Renal pelvis (tissue), 12 donors: Measurements from ENCODE around the gene MUTYH. TPM values are rescaled to one million over a fixed set of nuclear protein-coding genes. Genes with fewer than 3 reads are reported as not detected.
"Not testable (repeated sequence)": the region's sequence is repeated elsewhere in the genome, so short reads cannot be mapped to it uniquely, and the experiment has no call there.

Experiments used
- DNase-seq: peaks from one replicate; pipeline ENCODE4 v3.0.0-alpha.2; 2013
- long read RNA-seq, 16 experiments: transcript quantifications; one replicate each; lab custom pipeline, GENCODE V29; 2026
- polyA plus RNA-seq, 3 donors: library from polyadenylated mRNA; unstranded; fragments of 120-200 nt; gene quantifications; one replicate each; pipeline ENCODE4 v1.2.1, GENCODE V29; 2013; ENCODE audit not compliant: insufficient read length in 3 of 3

Gene MUTYH
- 10 to 100 TPM; 28.2 to 40.1 (median 38.9) TPM for polyA plus RNA-seq
- long read RNA-seq, donor 1, partial matches to known transcripts = 0 of 5 reads
- long read RNA-seq, donor 1, other reads (novel, unspliced or antisense) = 0 of 5 reads
- long read RNA-seq, donor 2, partial matches to known transcripts = 14 of 26 reads
- long read RNA-seq, donor 2, other reads (novel, unspliced or antisense) = 8 of 26 reads
- long read RNA-seq, donor 3, partial matches to known transcripts = 16 of 18 reads
- long read RNA-seq, donor 3, other reads (novel, unspliced or antisense) = 0 of 18 reads
- long read RNA-seq, donor 4, partial matches to known transcripts = 6 of 8 reads
- long read RNA-seq, donor 4, other reads (novel, unspliced or antisense) = 0 of 8 reads
- long read RNA-seq, donor 5, partial matches to known transcripts = 0 of 2 reads
- long read RNA-seq, donor 5, other reads (novel, unspliced or antisense) = 0 of 2 reads
- long read RNA-seq, donor 6, partial matches to known transcripts = 7 of 18 reads
- long read RNA-seq, donor 6, other reads (novel, unspliced or antisense) = 7 of 18 reads
- long read RNA-seq, donor 7, partial matches to known transcripts = 0 of 8 reads
- long read RNA-seq, donor 7, other reads (novel, unspliced or antisense) = 0 of 8 reads
- long read RNA-seq, donor 8, partial matches to known transcripts = 0 of 1 reads
- long read RNA-seq, donor 8, other reads (novel, unspliced or antisense) = 0 of 1 reads
- long read RNA-seq, donor 9, partial matches to known transcripts = 0 of 3 reads
- long read RNA-seq, donor 9, other reads (novel, unspliced or antisense) = 0 of 3 reads
- long read RNA-seq, donor 10, partial matches to known transcripts = 0 of 2 reads
- long read RNA-seq, donor 10, other reads (novel, unspliced or antisense) = 0 of 2 reads
- long read RNA-seq, donor 11, partial matches to known transcripts = 0 of 2 reads
- long read RNA-seq, donor 11, other reads (novel, unspliced or antisense) = 0 of 2 reads
- long read RNA-seq, donor 12, partial matches to known transcripts = 5 of 19 reads
- long read RNA-seq, donor 12, other reads (novel, unspliced or antisense) = 0 of 19 reads
- long read RNA-seq, donor 13, partial matches to known transcripts = 0 of 5 reads
- long read RNA-seq, donor 13, other reads (novel, unspliced or antisense) = 0 of 5 reads
- long read RNA-seq, donor 14 = 0 reads
- long read RNA-seq, donor 15, partial matches to known transcripts = 5 of 12 reads
- long read RNA-seq, donor 15, other reads (novel, unspliced or antisense) = 0 of 12 reads
- long read RNA-seq, donor 16, partial matches to known transcripts = 0 of 3 reads
- long read RNA-seq, donor 16, other reads (novel, unspliced or antisense) = 0 of 3 reads

DNA sequence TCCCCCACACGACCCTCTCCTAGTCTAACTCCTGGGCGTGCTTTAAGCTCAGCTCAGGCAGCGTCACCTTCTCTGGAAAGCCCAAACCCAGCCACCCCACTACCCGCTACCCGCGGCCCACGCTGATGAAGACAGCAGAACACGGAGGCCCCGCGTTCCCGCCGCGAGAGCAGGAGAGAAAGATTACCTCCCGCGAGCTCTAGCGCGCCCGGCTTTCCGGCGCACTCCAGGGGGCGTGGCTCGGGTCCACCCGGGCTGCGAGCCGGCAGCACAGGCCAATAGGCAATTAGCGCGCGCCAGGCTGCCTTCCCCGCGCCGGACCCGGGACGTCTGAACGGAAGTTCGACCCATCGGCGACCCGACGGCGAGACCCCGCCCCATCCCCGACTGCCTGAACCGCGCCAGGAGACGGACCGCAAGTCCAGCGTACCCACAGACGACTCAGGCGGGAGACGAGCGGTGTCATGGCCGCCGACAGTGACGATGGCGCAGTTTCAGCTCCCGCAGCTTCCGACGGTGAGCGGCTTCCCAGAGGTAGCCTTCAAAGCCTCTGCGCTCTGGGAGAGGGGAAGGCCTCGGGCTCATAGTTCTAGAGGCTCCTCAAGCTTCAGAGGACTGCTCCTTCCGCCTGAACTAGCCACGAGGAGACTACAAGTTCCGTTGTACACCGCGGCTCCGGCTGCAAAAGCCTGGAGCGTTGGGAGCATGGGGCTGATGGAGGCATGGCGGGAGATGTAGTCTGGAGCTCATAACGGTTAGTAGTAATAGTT, at the start of gene MUTYH, which contains the start of gene TOE1:
MUTYH (minus strand) TSS at position 652 of the 770 bp plus-strand sequence. CDS start 5,935 bp downstream, outside the sequence.
TOE1 (plus strand) TSS at position 382 of the 770 bp plus-strand sequence; CDS start at position 465, 83 bp downstream.
- peak; percentile 89 for DNase-seq

DNA sequence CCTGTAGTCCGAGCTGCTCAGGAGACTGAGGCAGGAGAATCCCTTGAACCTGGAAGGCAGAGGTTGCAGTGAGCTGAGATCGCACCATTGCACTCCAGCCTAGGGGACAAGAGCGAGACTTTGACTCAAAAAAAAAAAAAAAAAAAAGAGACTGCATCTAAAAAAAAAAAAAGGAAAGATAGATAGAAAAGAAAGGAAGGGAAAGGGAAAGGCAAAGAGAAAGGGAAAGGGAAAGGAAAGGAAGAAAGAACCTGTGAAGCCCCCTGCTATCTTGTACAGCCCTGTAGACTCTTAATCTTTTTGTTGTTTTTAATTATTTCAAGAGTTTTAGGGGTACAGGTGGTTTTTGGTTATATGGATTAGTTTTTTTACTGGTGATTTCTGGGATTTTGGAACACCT, 46.0 kb upstream of the MUTYH start:
- no peak for DNase-seq

DNA sequence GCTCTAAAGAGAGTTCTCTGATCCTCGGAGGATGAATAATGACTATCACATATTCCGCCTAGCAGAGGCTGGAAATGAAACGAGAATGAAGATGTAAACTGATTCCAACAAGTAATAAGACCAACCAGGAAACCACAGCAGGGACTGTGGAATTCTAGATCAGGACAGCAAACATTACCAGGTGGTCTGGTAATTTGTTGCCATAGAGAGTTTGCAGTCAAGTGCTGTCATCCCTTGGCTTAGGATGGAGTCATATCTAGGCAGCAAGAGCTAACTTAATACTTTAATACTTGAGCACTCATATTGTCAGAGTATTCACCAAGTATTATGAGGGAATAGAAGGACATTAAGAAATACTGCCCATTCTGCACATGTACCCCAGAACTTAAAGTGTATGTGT, 45.1 kb upstream of the MUTYH start:
- DNase-seq = no peak

DNA sequence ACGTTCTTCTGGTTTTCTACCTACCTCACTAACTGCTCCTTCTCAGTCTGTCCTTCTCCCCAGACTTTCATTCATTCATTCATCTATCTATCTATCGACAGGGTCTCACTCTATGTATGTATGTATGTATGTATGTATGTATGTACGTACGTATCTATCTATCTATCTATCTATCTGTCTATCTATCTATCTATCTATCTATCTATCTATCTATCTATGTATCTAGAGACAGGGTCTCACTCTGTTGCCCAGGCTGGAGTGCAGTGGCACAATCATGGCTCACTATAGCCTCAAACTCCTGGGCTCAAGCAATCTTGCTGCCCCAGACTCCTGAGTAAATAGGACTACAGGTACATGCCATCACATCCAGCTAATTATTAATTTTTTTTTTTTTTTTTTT, 44.0 kb upstream of the MUTYH start:
- DNase-seq = not testable (repeated sequence)

DNA sequence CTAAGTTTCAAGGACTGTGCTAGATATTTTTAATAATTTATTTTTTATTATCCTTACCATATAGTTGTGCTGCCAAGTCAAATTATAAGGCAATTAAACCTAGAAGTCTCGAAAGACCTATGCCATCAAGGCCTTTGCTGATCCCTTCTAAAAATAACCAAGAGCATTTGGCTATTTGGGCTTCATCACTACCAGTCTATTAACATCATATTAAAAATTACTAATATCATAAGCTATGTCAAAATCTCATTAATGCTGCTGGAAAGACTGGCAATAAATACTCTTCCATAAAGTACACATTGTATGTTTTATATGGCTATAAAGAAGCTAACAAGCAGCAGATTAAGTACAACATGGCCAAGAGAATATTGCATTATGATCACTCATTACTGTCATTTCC, 43.0 kb upstream of the MUTYH start:
- no peak for DNase-seq

DNA sequence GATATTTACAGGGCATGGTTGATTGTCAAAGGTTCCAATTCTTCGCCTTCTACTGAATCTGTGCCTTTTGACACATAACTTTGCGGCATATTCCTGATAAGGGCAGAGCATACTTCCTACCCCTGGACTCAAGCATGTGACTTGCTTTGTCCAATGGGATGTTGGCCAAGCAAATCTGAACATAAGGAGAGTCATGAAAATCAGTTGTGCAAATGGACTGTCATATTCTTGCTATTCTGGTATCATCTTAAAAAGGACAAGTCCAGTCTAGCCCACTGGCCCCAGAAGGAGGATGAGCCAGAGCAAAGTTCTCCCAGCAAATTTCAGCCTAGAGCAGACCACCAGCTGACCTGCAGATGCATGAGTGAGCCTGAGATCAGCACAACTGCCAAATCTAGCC, 41.0 kb upstream of the MUTYH start:
- no peak for DNase-seq

DNA sequence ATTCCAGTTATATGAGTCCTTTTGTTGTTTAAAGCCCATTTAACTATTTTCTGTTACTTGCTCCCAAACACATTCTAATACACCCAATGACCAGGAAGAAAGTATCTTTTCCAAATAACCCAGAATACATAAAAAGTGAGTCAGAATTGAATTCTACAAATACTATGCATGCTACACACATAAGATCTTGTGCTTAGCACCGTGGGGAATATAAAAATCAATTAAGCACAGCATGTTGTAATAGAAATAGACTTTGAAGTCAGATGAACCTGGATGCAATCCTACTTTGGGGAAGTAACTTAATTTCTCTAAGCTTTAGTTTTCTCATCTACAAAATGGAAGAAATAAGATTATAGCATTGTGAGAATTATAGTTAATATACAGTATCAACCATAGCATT, 40.5 kb upstream of the MUTYH start:
- no peak for DNase-seq

DNA sequence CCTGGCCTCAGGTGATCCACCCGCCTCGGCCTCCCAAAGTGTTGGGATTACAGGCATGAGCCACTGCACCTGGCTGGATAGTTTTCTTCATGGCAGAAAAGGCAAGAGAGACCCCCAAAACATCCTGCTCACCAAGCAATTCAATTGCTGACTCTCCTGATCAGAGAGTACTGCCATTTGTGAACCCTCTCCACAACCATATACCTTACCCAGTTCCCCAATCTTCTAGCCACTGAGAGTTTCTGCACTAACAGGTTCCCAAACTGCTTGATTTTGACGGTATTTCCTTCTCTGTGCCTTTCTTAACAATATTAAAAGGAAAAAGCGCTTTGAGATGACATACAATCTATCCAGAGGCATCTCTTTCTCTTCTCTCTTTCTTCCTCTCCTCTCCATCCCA, 39.9 kb upstream of the MUTYH start:
- no peak for DNase-seq

DNA sequence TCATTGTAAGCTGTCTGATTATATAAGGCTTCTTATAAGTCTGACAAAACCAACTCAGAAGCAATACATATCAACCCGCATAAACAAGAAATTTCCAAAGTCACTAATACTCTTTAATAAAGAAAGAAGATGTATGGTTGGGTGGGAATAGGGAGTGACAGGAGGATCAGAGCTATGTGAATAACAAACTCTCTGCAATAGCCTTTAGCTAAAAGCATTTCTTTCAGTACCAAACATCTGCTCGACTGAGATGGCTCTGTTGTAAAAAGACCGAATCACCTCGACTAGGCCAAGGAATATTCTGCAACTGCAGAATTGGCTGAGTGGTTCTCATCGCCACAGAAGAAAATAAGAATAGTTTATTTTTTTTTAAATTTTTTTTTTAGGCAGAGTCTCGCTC, 39.3 kb upstream of the MUTYH start:
- DNase-seq = no peak

DNA sequence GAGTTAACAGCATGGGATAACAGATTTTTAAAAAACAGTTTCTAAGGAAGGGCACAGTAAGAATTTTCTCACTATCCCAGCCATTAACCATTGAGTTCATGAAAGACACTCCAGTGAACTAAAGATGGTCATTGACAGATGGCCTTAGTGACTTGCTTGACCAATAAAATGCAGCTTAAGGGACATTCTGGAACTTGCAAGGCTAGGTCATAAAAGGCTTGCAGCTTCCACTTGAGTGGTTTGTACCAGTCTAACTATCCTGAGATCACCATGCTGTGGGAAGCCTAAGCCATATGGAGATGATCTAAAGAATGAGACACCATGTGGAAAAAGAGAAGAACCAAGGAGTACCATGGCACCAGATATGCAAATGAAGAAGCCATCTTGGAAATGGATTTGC, 37.9 kb upstream of the MUTYH start:
- no peak for DNase-seq

DNA sequence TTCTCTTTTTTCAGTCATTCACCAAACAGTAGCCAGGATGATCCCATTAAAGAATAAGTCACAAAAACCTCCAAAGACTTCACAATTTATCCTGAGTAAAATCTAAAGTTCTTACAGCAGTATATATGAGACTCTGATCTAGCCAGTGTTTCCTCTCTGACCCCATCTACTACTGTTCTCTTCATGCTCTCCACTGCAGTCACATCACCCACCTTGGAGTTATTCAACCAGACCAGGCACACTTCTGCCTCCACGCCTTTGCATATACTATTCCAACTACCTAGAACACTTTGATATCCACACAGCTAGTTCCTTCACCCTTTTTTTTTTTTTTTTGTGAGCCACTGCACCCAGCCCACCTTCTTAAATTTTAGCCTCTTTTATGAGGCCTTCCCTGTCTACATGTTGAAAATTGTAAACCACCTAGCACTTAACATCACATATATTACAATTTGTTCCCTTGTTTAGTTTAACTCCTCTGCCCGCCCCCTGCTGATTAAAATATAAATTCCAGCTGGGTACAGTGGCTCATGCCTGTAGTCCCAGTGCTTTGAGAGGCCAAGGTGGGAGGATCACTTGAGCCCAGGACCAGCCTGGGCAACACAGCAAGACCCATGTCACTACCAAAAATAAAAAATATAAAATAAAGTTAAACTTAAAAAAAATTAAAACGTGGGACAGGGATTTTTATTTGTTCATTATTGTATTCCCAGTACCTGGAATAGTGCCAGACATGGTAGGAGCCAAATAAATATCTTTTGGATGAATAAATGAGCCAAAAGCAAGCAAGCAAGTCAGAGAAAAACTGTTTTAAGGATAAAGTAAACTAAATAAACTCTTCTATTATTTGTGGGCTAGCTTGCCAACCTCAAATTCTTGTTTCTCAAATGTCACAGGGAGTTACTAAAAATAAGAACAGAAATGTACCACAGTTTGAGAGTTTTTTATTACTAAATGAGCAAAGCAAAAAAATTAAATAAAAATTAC, 35.2 kb upstream of the MUTYH start:
- no peak for DNase-seq

DNA sequence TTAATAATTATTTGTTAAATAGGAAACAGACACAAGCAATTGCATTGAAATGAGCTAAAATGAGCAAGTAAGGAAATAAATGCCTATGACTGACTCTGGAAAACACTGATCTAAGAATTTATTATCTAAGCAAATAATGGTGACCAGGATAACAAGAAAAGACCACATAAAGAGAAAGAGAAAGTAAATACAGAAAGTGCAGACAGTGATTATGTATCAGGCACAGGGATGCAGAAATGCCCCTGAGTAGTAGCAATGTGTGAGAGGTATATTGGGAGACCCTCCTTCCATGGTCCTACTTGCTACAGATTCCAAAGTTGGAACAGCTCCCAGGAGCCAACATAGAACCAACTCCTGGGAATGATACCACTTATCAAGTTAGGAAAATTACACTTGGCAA, 33.3 kb upstream of the MUTYH start:
- no peak for DNase-seq

DNA sequence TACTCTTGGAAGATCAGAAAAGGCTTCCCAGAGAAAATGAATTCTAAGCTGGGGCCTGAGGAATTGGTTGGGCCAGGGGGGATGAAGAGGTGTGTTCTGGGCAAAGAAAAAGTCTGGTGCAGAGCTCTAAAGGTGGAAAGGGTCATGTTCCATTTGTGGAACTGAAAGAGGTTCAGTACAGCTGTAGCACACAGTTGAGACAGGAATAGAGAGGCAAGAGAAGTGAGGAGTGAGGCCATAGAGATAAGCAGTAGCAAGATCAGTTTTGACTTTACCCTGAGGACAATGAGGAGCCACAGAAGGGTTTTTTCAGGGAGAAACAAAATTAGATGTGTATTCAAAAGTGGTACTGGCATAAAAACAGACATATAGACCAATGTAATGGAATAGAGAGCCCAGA, 30.3 kb upstream of the MUTYH start:
- no peak for DNase-seq

DNA sequence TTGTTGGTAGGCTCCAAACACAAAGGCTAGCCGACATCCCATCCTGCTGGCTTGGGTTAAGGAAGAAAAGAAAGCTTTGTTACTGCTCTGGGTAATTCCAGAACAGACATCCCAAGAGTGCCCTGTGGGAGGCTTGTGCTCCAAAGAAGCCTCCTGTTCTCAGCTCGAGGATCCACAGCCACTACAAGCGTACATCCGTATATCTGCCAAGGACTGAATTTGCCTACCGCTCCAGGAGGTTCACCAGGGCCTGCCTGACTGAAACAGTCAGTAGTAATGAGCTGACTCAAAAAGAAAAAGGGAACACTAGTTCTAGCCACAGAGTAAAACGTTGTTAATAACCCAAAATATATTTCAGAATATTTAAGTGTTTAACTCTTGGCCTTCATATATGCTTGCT, 24.8 kb upstream of the MUTYH start:
- DNase-seq = no peak

DNA sequence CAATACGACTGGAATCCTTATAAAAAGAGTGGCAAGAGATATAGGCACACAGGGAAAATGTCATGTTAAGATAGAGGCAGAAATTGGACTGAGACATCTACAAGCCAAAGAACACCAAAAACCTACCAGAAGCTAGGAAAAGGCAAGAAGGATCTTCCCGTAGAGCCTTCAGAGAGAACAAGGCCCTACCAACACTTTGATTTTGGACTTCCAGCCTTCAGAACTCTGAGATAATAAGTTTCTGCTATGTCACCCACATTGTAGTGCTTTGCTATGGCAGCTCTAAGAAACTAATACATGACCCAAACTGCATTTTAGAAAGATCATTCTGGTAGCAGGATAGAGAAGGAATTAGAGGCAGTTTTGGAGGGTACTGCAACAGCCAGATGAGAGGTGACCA, 24.1 kb upstream of the MUTYH start:
- no peak for DNase-seq

DNA sequence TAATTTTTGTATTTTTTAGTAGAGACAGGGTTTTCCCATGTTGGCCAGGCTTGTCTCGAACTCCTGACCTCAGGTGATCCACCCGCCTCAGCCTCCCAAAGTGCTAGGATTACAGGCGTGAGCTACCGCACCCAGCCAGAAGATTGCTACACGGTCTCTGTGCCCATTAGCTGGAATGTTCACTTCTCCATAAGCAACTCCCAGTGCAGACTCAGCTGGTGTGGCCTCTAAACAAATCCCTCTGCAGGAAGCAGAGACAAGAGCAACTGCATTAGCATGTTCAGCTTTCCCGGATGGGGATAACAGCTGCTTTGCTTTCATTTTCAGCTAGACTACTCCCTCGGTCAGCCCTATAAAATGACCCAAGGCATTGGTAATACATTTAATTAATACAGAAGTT, 20.7 kb upstream of the MUTYH start:
- peak; percentile 24 for DNase-seq

DNA sequence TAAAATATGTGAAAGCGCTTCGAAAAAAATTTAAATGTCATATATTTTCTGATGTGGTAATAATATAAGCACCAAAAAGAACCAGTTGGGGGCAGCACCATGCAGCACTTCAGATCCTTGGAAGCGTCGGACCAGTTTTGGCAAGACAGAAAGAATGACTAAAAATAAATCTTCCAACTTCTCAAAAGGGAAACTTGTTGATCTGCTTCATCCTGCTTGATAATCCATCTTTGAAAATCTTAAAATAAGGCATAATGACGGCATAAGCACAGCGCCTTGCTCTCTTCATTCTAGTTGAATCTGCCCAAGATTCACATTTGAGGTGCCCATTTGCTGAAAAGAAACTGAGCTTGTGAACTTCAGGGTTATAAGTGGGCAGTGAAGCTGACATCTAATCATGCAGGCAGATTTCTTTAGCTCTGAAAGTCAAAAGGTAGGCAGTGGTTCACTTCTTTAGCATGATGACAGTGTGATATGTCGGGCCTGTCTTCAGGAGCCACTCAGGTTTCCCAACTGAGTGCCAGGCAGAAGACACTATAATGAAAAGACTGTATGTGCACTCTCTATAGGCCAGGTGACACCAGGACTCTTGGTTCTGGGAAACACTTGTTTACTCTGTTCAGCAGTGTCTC, 19.8 kb upstream of the MUTYH start:
- DNase-seq = peak; percentile 45

DNA sequence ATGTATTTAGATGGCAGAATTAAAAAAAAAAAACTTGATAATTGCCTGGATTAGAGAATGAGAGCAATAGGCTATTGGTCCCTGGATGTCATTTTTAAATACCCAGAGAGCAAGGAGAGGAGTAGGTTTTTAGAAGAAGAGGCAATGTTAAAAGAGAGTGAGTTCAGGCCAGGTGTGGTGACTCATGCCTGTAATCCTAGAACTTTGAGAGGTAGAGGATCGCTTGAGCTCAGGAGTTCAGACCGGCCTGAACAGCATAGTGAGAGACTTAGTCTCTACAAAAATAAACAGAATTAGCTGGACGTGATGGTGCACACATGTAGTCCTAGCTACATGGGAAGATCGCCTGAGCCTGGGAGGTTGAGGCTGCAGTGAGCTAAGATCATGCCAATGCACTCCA, 15.9 kb upstream of the MUTYH start:
- DNase-seq = no peak

DNA sequence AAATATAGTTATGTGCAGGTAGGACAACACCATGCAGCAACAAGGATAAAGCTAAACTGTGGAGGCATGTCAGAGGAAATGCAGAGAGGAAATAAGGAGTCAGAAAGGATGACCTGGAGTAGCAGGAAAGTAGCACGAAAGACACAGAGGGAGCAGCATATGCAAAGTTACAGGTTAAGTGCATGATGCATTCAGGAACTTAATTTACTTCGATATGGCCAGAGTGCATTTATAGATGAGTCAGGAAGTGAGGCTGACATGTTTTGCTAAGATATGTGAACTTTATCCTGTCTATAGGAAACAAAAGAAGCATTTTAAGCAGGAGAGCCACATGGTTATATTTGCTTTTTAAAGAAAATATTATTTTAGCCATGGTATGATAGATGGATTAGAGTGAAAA, 15.4 kb upstream of the MUTYH start:
- DNase-seq = no peak
